Activated T-helper 2 cell treated with anti-CD3 and anti-CD28 coated beads, Interferon-gamma antibody, Interleukin-2, Interleukin-4, amounts not matched to agents 10 μg/mL and 5 μg/mL and 100 μg/mL, durations not matched to agents 14 hours and 24 hours and 36 hours (primary cell): ENCODE measurements around the gene C6orf141. TPM values are rescaled to one million over a fixed set of nuclear protein-coding genes. Genes with fewer than 3 reads are reported as not detected.

Source experiments
- DNase-seq: peaks from one replicate; pipeline ENCODE4 v3.0.0; 2021; ENCODE audit warnings: low spot score
- H3K27ac Mint-ChIP-seq: one replicate; pipeline ENCODE4 v1.8.0; 2021; ENCODE audit warnings: mixed read lengths
- H3K27me3 Mint-ChIP-seq: one replicate; pipeline ENCODE4 v1.8.0; 2021; ENCODE audit warnings: low read depth, mixed read lengths
- H3K36me3 Mint-ChIP-seq: one replicate; pipeline ENCODE4 v1.8.0; 2021; ENCODE audit warnings: low read depth, mixed read lengths
- H3K4me1 Mint-ChIP-seq: one replicate; pipeline ENCODE4 v1.8.0; 2021; ENCODE audit warnings: low read depth, mixed read lengths
- H3K4me3 Mint-ChIP-seq: one replicate; pipeline ENCODE4 v1.8.0; 2021; ENCODE audit warnings: low read depth, mild to moderate bottlenecking, moderate library complexity, mixed read lengths
- H3K9me3 Mint-ChIP-seq: one replicate; pipeline ENCODE4 v1.8.0; 2021; ENCODE audit warnings: mixed read lengths
- intact Hi-C: fragments of 100-400 bp; cut with micrococcal nuclease; formaldehyde crosslinking; loops from one replicate; pipeline ENCODE4 v1.15.1; 2023
- total RNA-seq: library from RNA; stranded (reverse); gene quantifications from 2 replicates; pipeline ENCODE4 v1.2.3, GENCODE V29; 2022

C6orf141 gene
- total RNA-seq, result not detected in 2 replicates

DNA sequence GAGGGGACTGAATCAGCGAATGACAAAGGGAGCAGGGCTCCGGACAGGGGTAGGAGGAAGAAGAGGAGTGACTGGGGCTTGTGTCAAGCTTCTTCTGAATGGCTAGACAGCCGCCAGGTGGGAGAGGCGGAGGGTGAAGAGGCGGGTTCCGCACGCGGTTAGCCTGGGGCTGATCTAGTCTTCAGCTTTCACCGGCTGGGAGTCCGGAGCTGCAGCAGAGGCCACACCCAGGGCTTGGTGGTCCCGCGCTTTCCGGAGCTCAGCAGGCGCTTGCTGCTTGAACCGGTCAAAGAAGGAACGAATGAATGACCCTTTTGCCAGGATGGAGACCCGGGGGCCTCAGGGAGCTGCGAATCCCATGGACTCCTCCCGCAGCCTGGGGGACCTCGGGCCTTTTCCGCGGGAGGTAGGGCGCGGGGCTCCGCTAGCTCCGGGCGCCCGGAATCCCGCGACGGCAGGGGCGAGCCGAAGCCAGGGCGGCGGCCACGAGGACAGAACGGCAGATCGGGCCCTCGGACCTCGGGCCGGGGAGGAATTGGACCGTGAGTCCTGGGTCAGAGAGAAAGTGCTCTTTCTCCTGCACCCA, at the start of gene C6orf141:
TSS of gene C6orf141 (plus strand) at position 177 of the 586 bp plus-strand sequence. CDS start at position 302, 125 bp downstream.
- intact Hi-C loops, result loop anchor here (5.0 kb wide), 1 partner anchor 88 kb away; the partner anchor contains the start of genes CENPQ and MMUT
- H3K27ac Mint-ChIP-seq, result no peak within 1 kb of the TSS
- H3K4me1 Mint-ChIP-seq, result peaks cover 14% of the 10 kb centered on the region
- no peaks in the 10 kb centered on the region for H3K36me3 Mint-ChIP-seq
- H3K27me3 Mint-ChIP-seq, result peaks cover 40% of the 10 kb centered on the region
- peak within 1 kb of the TSS; percentile 75 for H3K4me3 Mint-ChIP-seq
- DNase-seq, result peak; percentile 18
- no peaks in the 10 kb centered on the region for H3K9me3 Mint-ChIP-seq

- Mint-ChIP-seq H3K4me1 (no peaks in the 10 kb centered on the region), H3K27me3 (peaks cover 3% of the 10 kb centered on the region), H3K27ac (no peak overlapping the region), H3K36me3 (no peaks in the 10 kb centered on the region), H3K4me3 (no peak overlapping the region), H3K9me3 (no peaks in the 10 kb centered on the region)
- intact Hi-C loops, result no loop called here
- no peak for DNase-seq
Measured at GRCh38 chr6:49504666-49505065, 45.8 kb upstream of the C6orf141 start.

DNA sequence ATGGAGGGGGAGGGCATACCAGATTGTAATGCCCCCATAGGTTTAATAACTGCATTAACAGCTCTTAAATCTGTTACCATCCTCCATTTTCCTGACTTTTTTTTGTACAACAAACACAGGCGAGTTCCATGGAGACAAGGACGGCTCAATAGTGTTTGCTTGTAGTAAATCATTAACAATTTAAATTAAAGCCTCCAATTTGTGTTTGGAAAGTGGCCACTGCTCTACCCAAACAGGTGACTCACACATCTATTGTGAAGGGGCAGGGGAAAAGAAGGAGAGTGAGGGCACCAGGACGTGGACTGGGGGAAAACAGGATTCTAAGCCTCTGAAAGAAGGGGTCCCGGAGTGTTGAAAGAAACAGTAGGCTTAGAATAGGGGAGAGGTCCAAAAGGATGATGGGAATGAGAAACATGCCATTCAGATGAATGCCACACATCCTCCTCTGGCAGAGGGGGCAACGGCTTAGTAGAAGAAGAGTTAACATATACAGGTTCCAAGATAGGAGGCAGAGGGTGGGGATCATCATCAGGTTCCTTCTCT, 43.8 kb upstream of the C6orf141 start:
- Mint-ChIP-seq H3K36me3 (no peaks in the 10 kb centered on the region), H3K27me3 (peaks cover 5% of the 10 kb centered on the region), H3K4me1 (no peaks in the 10 kb centered on the region), H3K9me3 (no peaks in the 10 kb centered on the region), H3K4me3 (no peak overlapping the region), H3K27ac (no peak overlapping the region)
- no peak for DNase-seq
- intact Hi-C loops, result no loop called here

DNA sequence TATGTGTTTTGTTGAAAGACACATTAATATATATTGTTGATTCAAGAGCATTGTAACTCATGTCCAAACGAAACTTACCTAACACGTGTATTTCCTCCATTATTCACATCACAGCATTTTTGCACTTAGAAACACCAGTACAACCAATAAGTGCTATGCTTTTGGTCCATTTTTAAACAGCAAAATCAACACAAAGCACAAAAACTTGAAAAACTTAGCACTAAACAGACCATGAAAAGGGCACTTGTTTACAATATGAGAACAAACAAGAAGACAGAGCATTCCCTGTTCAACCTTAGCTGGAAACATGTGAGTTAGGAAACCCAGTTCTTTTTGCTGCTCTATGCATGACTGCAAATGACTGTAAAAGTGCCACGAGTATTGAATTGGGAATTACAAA, 41.1 kb upstream of the C6orf141 start:
- H3K4me3 Mint-ChIP-seq, result no peak overlapping the region
- H3K27me3 Mint-ChIP-seq, result peaks cover 9% of the 10 kb centered on the region
- no peaks in the 10 kb centered on the region for H3K36me3 Mint-ChIP-seq
- H3K9me3 Mint-ChIP-seq, result no peaks in the 10 kb centered on the region
- H3K27ac Mint-ChIP-seq, result no peak overlapping the region
- no peaks in the 10 kb centered on the region for H3K4me1 Mint-ChIP-seq
- intact Hi-C loops, result no loop called here
- no peak for DNase-seq

- H3K4me1 Mint-ChIP-seq, result no peaks in the 10 kb centered on the region
- intact Hi-C loops, result no loop called here
Measured at GRCh38 chr6:49513153-49513989, 37.1 kb upstream of the C6orf141 start.

DNA sequence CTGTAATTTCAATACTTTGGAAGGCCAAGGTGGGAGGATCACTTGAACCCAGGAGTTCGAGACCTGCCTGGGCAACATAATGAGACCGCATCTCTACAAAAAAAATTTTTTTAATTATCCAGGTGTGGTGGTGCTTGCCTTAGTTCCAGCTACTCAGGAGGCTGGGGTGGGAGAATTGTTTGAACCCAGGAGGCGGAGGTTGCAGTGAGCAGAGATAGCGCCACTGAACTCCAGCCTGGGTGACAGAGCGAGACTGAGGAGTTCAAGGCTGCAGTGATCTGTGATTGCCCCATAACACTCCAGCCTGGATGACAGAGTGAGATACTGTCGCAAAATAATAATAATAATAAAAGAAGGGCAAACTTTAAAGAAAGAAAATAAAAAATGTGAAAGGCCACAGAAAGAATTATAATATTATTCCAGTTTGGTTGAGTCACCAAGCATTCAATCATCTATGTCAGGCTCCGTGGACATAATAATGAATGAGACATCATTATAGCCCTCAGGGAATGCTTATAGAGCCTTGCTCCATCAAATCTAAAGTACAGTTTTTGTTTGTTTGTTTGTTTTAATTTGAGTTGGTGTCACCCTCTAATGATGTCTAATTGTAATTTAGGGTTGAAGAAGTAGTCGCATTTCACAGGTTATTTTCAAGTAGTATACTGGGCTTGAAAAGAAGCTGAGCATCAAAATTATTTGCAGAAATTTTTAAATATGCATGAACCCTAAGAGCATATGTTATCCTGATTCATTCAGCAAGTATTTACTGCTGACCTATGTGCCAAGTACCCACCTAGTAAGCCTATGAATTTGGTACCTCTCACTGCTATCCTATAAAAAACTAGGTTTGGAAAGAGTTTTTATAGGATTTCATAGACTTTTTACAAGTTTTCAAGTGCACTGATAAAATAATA, 35.6 kb upstream of the C6orf141 start:
- H3K27me3 Mint-ChIP-seq, result peaks cover 7% of the 10 kb centered on the region
- intact Hi-C loops, result no loop called here
- H3K4me3 Mint-ChIP-seq, result no peak overlapping the region
- no peak overlapping the region for H3K27ac Mint-ChIP-seq
- no peaks in the 10 kb centered on the region for H3K36me3 Mint-ChIP-seq
- H3K9me3 Mint-ChIP-seq, result no peaks in the 10 kb centered on the region
- H3K4me1 Mint-ChIP-seq, result no peaks in the 10 kb centered on the region
- DNase-seq, result no peak

More at GRCh38 chr6:49513153-49513989, 37.1 kb upstream of the C6orf141 start:
- Mint-ChIP-seq H3K36me3 (no peaks in the 10 kb centered on the region), H3K27ac (no peak overlapping the region), H3K27me3 (peaks cover 7% of the 10 kb centered on the region), H3K9me3 (no peaks in the 10 kb centered on the region), H3K4me3 (no peak overlapping the region)
- DNase-seq, result no peak

DNA sequence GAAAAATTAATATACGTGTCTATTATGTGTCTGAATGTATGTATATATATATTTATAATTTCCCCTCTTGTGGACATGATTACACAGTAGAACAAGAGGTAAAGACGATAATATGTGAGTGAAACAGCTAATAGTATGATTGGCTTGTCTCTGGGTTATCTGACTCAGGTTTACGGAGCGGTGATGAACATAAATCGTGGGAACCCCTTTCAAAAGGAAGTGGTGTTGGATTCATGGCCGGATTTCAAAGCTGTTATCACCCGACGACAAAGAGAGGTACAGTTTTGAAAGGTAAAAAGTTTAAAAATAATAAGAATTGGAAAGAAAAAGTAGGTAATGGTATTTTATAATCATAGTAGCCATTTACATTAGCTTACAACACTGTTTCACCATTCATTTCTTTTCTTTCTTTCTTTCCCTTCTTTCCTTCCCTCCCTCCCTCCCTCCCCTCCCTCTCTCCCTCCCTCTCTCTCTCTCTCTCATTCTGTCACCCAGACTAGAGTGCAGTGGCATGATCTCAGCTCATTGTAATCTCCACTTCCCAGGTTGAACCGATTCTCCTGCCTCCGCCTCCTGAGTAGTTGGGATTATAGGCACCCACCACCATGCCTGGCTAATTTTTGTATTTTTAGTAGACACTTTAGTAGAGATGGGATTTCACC, 34.9 kb upstream of the C6orf141 start:
- Mint-ChIP-seq H3K27me3 (peaks cover 7% of the 10 kb centered on the region), H3K27ac (no peak overlapping the region), H3K9me3 (no peaks in the 10 kb centered on the region), H3K4me3 (no peak overlapping the region), H3K4me1 (no peaks in the 10 kb centered on the region), H3K36me3 (no peaks in the 10 kb centered on the region)
- intact Hi-C loops, result no loop called here
- no peak for DNase-seq

DNA sequence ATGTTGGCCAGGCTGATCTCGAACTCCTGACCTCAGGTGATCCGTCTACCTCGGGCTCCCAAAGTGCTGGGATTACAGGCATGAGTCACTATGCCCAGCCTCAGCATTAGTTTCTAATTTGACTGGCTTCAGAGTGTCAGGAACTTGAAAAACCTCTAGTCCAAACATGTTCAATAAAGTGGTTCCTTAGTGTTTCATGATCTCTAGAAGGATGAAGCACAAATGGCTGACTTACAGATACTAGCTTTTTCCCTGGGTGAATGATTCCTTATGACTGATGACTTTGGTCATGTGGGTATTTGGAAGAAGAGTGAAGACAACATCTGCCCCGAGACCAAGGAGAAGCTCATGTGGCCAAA, 34.3 kb upstream of the C6orf141 start:
- peaks cover 7% of the 10 kb centered on the region for H3K27me3 Mint-ChIP-seq
- H3K36me3 Mint-ChIP-seq, result no peaks in the 10 kb centered on the region
- no peak for DNase-seq
- intact Hi-C loops, result no loop called here
- no peak overlapping the region for H3K27ac Mint-ChIP-seq
- H3K4me3 Mint-ChIP-seq, result no peak overlapping the region
- H3K9me3 Mint-ChIP-seq, result no peaks in the 10 kb centered on the region
- H3K4me1 Mint-ChIP-seq, result no peaks in the 10 kb centered on the region

GRCh38 chr6:49517919-49518318, 32.5 kb upstream of the C6orf141 start:
- no peak overlapping the region for H3K4me3 Mint-ChIP-seq
- H3K27me3 Mint-ChIP-seq, result peaks cover 3% of the 10 kb centered on the region
- H3K4me1 Mint-ChIP-seq, result no peaks in the 10 kb centered on the region
- H3K9me3 Mint-ChIP-seq, result no peaks in the 10 kb centered on the region
- DNase-seq, result no peak
- no peaks in the 10 kb centered on the region for H3K36me3 Mint-ChIP-seq
- no peak overlapping the region for H3K27ac Mint-ChIP-seq
- intact Hi-C loops, result no loop called here

DNA sequence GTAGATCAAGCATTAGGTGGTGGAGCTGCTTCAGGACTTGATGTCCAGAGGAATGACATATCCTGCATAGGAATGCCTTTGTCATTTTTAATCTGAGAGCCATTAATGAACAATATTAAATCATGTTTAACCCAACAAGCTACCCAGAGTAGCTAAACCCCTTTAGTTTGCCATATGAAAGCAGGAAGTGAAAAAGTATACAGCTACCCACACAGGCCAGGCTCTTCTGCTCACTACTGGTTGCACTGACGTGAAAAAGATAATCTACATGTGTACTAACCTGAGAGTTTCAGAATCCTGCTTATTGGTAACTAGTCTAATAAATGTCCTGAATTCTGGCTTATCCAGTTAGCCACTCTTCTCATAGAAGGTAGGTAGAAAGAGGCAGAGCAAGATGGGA, 30.8 kb upstream of the C6orf141 start:
- no peaks in the 10 kb centered on the region for H3K4me1 Mint-ChIP-seq
- intact Hi-C loops, result no loop called here
- H3K36me3 Mint-ChIP-seq, result no peaks in the 10 kb centered on the region
- H3K4me3 Mint-ChIP-seq, result no peak overlapping the region
- no peak overlapping the region for H3K27ac Mint-ChIP-seq
- H3K9me3 Mint-ChIP-seq, result no peaks in the 10 kb centered on the region
- H3K27me3 Mint-ChIP-seq, result no peaks in the 10 kb centered on the region
- no peak for DNase-seq

DNA sequence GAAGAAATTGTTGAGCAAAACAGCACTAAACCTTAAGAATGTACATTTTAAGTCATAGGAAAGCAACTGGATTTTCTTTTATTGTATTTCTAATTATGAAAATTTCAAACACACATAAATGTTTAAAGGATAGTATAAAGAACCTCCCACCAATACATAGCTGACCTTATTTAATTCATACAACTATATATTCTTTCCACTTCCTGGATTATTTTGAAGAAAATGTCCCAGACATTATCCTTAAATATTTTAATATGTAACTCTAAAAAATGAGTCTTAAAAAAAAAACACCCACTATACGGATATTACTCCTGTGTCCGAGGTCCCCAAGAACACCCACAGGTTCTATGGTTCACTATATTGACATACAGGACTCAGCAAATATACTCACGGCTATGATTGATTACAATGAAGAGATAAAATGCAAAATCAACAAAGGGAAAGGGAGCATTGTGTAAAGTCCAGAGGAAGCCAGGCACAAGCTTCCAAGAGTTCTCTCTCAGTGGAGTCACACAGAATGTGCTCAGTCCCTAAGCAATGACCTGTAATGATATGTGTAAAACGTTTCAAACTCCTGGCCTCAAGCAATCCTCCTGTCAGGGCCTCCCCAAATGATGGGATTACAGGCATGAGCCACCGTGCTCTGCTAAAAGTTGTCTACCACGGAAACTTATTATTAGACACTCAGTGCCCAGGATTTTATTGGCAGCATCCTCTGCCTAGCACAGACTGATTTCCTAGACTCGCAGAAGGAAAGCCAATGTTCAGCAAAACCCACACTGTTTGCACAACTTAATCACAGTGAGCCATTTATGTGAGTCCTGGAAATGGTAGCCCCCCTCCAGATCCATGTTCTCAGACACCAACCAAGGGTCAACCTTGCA, 27.5 kb upstream of the C6orf141 start:
- no peaks in the 10 kb centered on the region for H3K4me1 Mint-ChIP-seq
- intact Hi-C loops, result no loop called here
- no peaks in the 10 kb centered on the region for H3K27me3 Mint-ChIP-seq
- DNase-seq, result no peak
- H3K9me3 Mint-ChIP-seq, result no peaks in the 10 kb centered on the region
- H3K4me3 Mint-ChIP-seq, result no peak overlapping the region
- H3K36me3 Mint-ChIP-seq, result no peaks in the 10 kb centered on the region
- no peak overlapping the region for H3K27ac Mint-ChIP-seq
